ENCODE measurements around the gene CCDC27. TPM values are rescaled to one million over a fixed set of nuclear protein-coding genes. Genes with fewer than 3 reads are reported as not detected.
"Not testable (repeated sequence)": the region's sequence is repeated elsewhere in the genome, so short reads cannot be mapped to it uniquely, and the experiment has no call there.

CCDC27 gene
- total RNA-seq, 1 donor from 2014 or later, result not detected

- Histone ChIP-seq H3K36me3 (ENCODE audit: control insufficient read depth, insufficient read depth, low read length) (no peaks in the 10 kb centered on the region), H3K4me3 (ENCODE audit: low read depth, low read length) (no peak overlapping the region), H3K27me3 (ENCODE audit: control insufficient read depth, insufficient read depth, low read length) (peaks cover 28% of the 10 kb centered on the region)
- DNase-seq (ENCODE audit: low read depth), result no peak
- no peak for TF ChIP-seq CTCF (IDR thresholded peaks at IDR 0.05; ENCODE audit: insufficient read depth, low read length, poor library complexity, severe bottlenecking)
These were observed 30.2 kb upstream of the CCDC27 start for GRCh38 chr1:3721955-3722465.

DNA sequence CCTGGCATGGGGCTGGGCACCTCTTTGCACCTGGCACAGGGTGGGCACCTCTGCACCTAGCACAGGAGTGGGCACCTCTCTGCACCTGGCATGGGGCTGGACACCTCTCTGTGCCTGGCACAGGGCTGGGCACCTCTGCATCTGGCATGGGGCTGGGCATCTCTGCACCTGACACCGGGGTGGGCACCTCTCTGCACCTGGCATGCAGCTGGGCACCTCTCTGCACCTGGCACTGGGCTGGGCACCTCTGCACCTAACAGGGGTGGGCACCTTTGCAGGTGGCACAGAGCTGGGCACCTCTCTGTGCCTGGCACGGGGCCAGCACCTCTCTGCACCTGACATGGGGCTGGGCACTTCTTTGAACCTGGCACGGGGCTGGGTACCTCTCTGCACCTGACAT lies 29.4 kb upstream of the CCDC27 start:
- no peak for TF ChIP-seq CTCF (IDR thresholded peaks at IDR 0.05; ENCODE audit: insufficient read depth, low read length, poor library complexity, severe bottlenecking)
- no peak for DNase-seq (ENCODE audit: low read depth)
- Histone ChIP-seq H3K4me3 (ENCODE audit: low read depth, low read length) (no peak overlapping the region), H3K27me3 (ENCODE audit: control insufficient read depth, insufficient read depth, low read length) (peaks cover 28% of the 10 kb centered on the region), H3K36me3 (ENCODE audit: control insufficient read depth, insufficient read depth, low read length) (no peaks in the 10 kb centered on the region)

- peaks cover 17% of the 10 kb centered on the region for H3K27me3 ChIP-seq (ENCODE audit: control insufficient read depth, insufficient read depth, low read length)
- DNase-seq (ENCODE audit: low read depth); H3K36me3 ChIP-seq (ENCODE audit: control insufficient read depth, insufficient read depth, low read length); H3K4me3 ChIP-seq (ENCODE audit: low read depth, low read length): not testable (repeated sequence)
- TF ChIP-seq CTCF (IDR thresholded peaks at IDR 0.05; ENCODE audit: insufficient read depth, low read length, poor library complexity, severe bottlenecking), result peak; percentile 97
These were observed 27.7 kb upstream of the CCDC27 start for GRCh38 chr1:3724416-3725030.

DNA sequence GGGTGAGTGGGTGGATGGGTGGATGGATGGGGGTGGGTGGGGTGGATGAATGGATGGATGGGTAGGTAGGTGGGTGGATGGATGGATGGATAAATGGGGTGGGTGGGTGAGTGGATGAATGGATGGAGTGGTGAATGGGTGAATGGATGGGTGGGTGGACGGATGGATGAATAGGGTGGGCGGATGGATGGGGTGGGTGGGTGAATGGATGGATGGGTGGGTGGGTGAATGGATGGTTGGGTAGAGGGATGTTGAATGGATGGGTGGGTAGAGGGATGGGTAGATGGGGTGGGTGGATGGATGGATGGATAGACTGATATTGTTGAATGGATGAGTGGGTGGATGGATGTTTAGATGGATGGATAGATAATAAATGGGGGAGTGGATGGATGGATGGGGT lies 26.9 kb upstream of the CCDC27 start:
- no peak for TF ChIP-seq CTCF (IDR thresholded peaks at IDR 0.05; ENCODE audit: insufficient read depth, low read length, poor library complexity, severe bottlenecking)
- DNase-seq (ENCODE audit: low read depth), result no peak
- H3K4me3 ChIP-seq (ENCODE audit: low read depth, low read length), result no peak overlapping the region
- peaks cover 21% of the 10 kb centered on the region for H3K27me3 ChIP-seq (ENCODE audit: control insufficient read depth, insufficient read depth, low read length)
- no peaks in the 10 kb centered on the region for H3K36me3 ChIP-seq (ENCODE audit: control insufficient read depth, insufficient read depth, low read length)

- no peak for DNase-seq (ENCODE audit: low read depth)
- no peak overlapping the region for H3K4me3 ChIP-seq (ENCODE audit: low read depth, low read length)
These were observed 25.0 kb upstream of the CCDC27 start for GRCh38 chr1:3727042-3727824.

More at GRCh38 chr1:3727042-3727824, 25.0 kb upstream of the CCDC27 start:
- Histone ChIP-seq H3K27me3 (ENCODE audit: control insufficient read depth, insufficient read depth, low read length) (peaks cover 33% of the 10 kb centered on the region), H3K36me3 (ENCODE audit: control insufficient read depth, insufficient read depth, low read length) (no peaks in the 10 kb centered on the region)
- TF ChIP-seq CTCF (IDR thresholded peaks at IDR 0.05; ENCODE audit: insufficient read depth, low read length, poor library complexity, severe bottlenecking), result peak; percentile 56
